GM12891 (cell line): ENCODE data around the gene USP12.

Experiments
- DNase-seq: peaks from one replicate; pipeline ENCODE4 v3.0.0; 2011; ENCODE audit warnings: low spot score; ENCODE audit not compliant: insufficient read length
- FAIRE-seq: peaks from 2 replicates; lab custom pipeline; 2011; peaks lifted over from hg19 to GRCh38; lab: Jason Lieb, UNC
- PAX5 ChIP-seq: IDR thresholded peaks from 2 replicates; pipeline ENCODE4 v1.6.1; 2011; ENCODE audit warnings: low read length, moderate library complexity, mild to moderate bottlenecking; ENCODE audit not compliant: insufficient read depth, severe bottlenecking
- POLR2A ChIP-seq: IDR thresholded peaks from 2 replicates; pipeline ENCODE4 v1.6.1; 2011; ENCODE audit warnings: low read depth, low read length, control low read depth
- POLR2AphosphoS5 ChIP-seq: IDR thresholded peaks from 2 replicates; pipeline ENCODE4 v1.6.1; 2011; ENCODE audit warnings: low read depth, low read length, control low read depth
- POU2F2 ChIP-seq: IDR thresholded peaks from 2 replicates; pipeline ENCODE4 v1.6.1; 2011; ENCODE audit warnings: low read depth, mild to moderate bottlenecking, control low read depth, low read length, moderate library complexity
- SPI1 ChIP-seq: IDR thresholded peaks from 2 replicates; pipeline ENCODE4 v1.6.1; 2011; ENCODE audit warnings: low read depth, low read length, control low read depth
- TAF1 ChIP-seq: IDR thresholded peaks from 2 replicates; pipeline ENCODE4 v1.6.1; 2011; ENCODE audit warnings: low read depth, low read length, control low read depth

The USP12 gene

DNA sequence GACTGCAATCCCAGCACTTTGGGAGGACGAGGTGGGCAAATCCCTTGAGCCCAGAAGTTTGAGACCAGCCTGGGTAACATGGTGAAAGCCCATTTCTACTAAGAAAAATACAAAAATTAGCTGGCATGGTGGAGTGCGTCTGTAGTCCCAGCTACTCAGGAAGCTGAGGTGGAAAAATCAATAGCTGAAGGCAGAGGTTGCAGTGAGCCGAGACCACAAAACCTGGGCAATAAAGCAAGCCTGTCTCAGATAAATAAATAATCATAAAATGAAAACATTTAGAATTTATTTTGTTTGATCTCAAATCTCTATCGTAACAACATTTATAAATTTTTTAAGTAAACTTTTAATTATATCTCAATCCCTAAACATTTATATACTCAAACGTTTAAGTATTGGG, 36.6 kb downstream of the USP12 start:
- DNase-seq (no peak), FAIRE-seq (no peak)
- TF ChIP-seq POLR2AphosphoS5 (no peak), POLR2A (no peak), TAF1 (no peak), PAX5 (no peak), POU2F2 (no peak), SPI1 (no peak)

GRCh38 chr13:27133889-27134288, 37.7 kb downstream of the USP12 start:
- FAIRE-seq (no peak), DNase-seq (no peak)
- no peak for TF ChIP-seq POLR2A
- TF ChIP-seq TAF1, result no peak
- TF ChIP-seq POU2F2, result no peak
- no peak for TF ChIP-seq PAX5
- TF ChIP-seq POLR2AphosphoS5, result no peak
- TF ChIP-seq SPI1, result no peak

DNA sequence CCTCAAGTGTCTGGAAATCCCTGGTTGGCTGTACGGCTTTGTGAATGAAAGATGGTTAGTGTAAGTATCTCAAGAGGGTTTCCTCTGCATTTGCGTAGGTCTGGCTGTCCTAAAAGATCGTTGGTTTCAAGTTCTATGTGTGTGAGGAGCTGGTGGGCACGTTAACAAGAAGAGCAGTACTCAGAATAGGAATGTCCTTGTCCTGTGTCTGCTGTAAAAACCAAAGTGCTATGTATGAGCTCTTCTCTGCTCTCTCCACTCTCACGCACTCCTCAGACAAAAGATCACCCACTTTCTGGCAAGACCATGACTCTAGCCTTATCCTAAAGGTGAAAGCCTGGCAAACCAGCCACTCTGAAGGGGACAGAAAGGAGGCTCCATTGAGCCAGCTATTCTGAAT, 39.1 kb downstream of the USP12 start:
- no peak for TF ChIP-seq POU2F2
- TF ChIP-seq POLR2A, result no peak
- no peak for TF ChIP-seq TAF1
- TF ChIP-seq POLR2AphosphoS5, result no peak
- no peak for TF ChIP-seq SPI1
- no peak for TF ChIP-seq PAX5
- DNase-seq (no peak), FAIRE-seq (peak; percentile 90)

- DNase-seq (no peak), FAIRE-seq (peak; percentile 48)
- TF ChIP-seq SPI1, result no peak
- no peak for TF ChIP-seq POLR2AphosphoS5
- TF ChIP-seq POU2F2, result no peak
- no peak for TF ChIP-seq POLR2A
- no peak for TF ChIP-seq PAX5
- no peak for TF ChIP-seq TAF1
These were observed 39.7 kb downstream of the USP12 start for GRCh38 chr13:27131906-27132305.

DNA sequence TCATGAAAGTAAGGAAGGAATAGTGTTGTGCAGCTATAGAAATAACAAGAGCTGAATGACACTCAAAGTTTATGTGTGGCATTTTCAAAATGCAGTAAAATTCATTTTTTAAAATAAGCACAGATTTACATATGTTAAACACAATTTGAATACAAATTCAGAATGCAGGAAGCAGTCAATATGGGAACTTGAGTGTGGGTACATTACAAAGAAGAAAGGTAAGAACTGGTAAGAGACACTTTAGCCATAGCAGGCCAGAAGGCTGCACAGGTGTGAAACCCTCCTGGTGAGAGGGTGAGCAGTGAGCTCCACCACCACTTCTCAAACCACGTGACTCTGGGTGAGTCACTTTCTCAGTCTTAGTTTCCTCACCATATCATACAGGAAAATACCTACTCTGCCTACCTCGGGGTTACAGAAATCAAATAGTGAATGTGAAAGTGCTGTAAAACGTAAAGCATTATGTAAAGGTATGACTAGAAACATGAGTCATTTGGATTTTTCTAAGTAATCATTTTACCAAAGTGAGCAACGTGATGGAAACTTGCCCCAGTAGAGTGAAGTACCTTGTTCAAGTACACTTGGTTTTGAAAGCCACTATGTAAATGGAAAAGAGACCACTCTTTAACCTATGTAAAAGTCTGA, 40.5 kb downstream of the USP12 start:
- peak; percentile 30 for DNase-seq
- FAIRE-seq, result peak; percentile 97

GRCh38 chr13:27130223-27130978, 41.2 kb downstream of the USP12 start:
- TF ChIP-seq PAX5, result no peak
- no peak for TF ChIP-seq TAF1
- FAIRE-seq (peak; percentile 16), DNase-seq (no peak)

More for the DNA sequence above, 40.5 kb downstream of the USP12 start:
- TF ChIP-seq SPI1 (no peak), POLR2AphosphoS5 (peak; percentile 34; the same call in 1 of the 2 replicates), PAX5 (peak; percentile 8), POLR2A (no peak), POU2F2 (peak; percentile 61; the same call in 1 of the 2 replicates), TAF1 (no peak)

DNA sequence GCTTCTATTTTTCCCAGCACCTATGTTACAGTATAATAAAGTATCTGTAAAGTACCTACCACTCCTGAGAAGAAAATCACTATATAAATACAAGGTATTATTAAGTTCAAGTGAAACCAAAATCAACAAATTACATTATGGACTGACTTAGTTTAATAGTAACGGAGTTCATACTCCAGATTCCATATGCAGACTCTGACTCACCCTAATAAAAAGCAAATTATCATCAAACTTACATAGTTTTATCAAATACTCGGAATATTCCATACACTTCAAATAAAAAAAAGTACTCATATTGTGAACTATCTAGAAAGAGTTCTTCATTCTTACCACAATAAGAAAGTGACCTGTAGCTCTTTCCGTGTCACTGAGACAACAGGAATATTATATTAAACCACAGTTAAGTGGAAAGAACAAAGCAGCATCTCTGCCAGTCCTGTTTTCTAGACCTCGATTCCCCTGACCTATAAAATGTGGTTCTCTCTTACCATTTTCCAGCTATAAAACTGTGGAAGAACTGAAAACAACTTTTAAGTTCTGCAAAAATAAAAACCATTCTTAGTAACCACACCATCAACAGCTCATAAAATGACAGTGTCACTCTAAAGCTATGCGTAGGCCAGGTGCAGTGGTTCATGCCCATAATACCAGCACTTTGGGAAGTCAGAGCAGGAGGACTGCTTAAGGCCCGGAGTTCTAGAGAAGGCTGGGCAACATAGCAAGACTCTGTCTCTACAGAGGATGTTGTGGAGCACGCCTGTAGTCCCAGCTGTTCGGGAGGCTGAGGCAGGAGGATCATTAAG, 42.6 kb downstream of the USP12 start:
- FAIRE-seq (no peak), DNase-seq (no peak)
- no peak for TF ChIP-seq POLR2A

- no peak for TF ChIP-seq POLR2A
- TF ChIP-seq PAX5, result no peak
- no peak for TF ChIP-seq POU2F2
- FAIRE-seq, result no peak
- no peak for DNase-seq
These were observed 44.8 kb downstream of the USP12 start for GRCh38 chr13:27126859-27127258.

- no peak for TF ChIP-seq POLR2A
- no peak for FAIRE-seq
- DNase-seq, result no peak
These were observed 46.0 kb downstream of the USP12 start for GRCh38 chr13:27125357-27126282.
